Endodermal cell (in vitro differentiated cells): ENCODE results near the gene DLG2. TPM values are rescaled to one million over a fixed set of nuclear protein-coding genes. Genes with fewer than 3 reads are reported as not detected.
A peak's percentile ranks its signal among the peaks of the same experiment; 100 is the strongest.

Source experiments
- DNase-seq: peaks from one replicate; pipeline ENCODE4 v3.0.0-alpha.2; 2017
- H3K27ac ChIP-seq: 2 replicates; pipeline ENCODE4 v1.5.1; 2013; ENCODE audit warnings: mild to moderate bottlenecking, low read depth, low read length, moderate library complexity
- H3K27me3 ChIP-seq: 2 replicates; pipeline ENCODE4 v1.6.1; 2013; ENCODE audit warnings: mild to moderate bottlenecking, low read length, moderate library complexity; ENCODE audit not compliant: insufficient read depth, control insufficient read depth, poor library complexity, severe bottlenecking
- H3K36me3 ChIP-seq: 2 replicates; pipeline ENCODE4 v1.7.0; 2013; ENCODE audit warnings: mild to moderate bottlenecking, low read length, moderate library complexity; ENCODE audit not compliant: control insufficient read depth, insufficient read depth
- H3K4me1 ChIP-seq: one replicate; pipeline ENCODE4 v1.7.0; 2013; ENCODE audit warnings: low read length; ENCODE audit not compliant: control insufficient read depth, insufficient read depth
- H3K4me3 ChIP-seq: 2 replicates; pipeline ENCODE4 v1.5.1; 2013; ENCODE audit warnings: mild to moderate bottlenecking, low read length, moderate library complexity
- H3K9ac ChIP-seq: 2 replicates; pipeline ENCODE4 v1.6.1; 2013; ENCODE audit warnings: mild to moderate bottlenecking, low read length, moderate library complexity; ENCODE audit not compliant: poor library complexity, severe bottlenecking; ENCODE audit errors: extremely low read depth
- H3K9me3 ChIP-seq: 2 replicates; pipeline ENCODE4 v1.6.1; 2013; ENCODE audit warnings: mild to moderate bottlenecking, low read length, moderate library complexity; ENCODE audit not compliant: control insufficient read depth
- H3K27ac Mint-ChIP-seq: 2 replicates; pipeline ENCODE4 v1.8.0; 2020; ENCODE audit warnings: mixed read lengths
- H3K27me3 Mint-ChIP-seq: 2 replicates; pipeline ENCODE4 v1.8.0; 2021; ENCODE audit warnings: mild to moderate bottlenecking, mixed read lengths; ENCODE audit not compliant: insufficient read depth
- H3K36me3 Mint-ChIP-seq: 2 replicates; pipeline ENCODE4 v1.8.0; 2020; ENCODE audit warnings: low read depth, mixed read lengths
- H3K4me1 Mint-ChIP-seq: 2 replicates; pipeline ENCODE4 v1.8.0; 2020; ENCODE audit warnings: mixed read lengths
- H3K4me3 Mint-ChIP-seq: 2 replicates; pipeline ENCODE4 v1.8.0; 2020; ENCODE audit warnings: mild to moderate bottlenecking, moderate library complexity, mixed read lengths
- H3K9me3 Mint-ChIP-seq: 2 replicates; pipeline ENCODE4 v1.8.0; 2020; ENCODE audit warnings: mild to moderate bottlenecking, mixed read lengths
- WGBS, 2 experiments: methylation state at CpG; one replicate each; pipeline versions ENCODE4 v1.1.5 to v1.1.7; 2013; ENCODE audit warnings: missing lambda C conversion rate in 2 of 2, mixed read lengths in 1 of 2; ENCODE audit not compliant: insufficient coverage in 1 of 2, insufficient read length in 1 of 2; 5-methylcytosine and 5-hydroxymethylcytosine counted together
- total RNA-seq, 2 donors: library from RNA; stranded (reverse); fragmentation: NEBNext Ultra II Directional in 1 of 2; extraction: Animal tissue kit (Norgen Biotek cat#: 25700) in 1 of 2; gene quantifications; 2 replicates in 1 of 2; 3 replicates in 1 of 2; pipeline ENCODE4 v1.2.1, GENCODE V29; 2021
- TF ChIP-seq, protein P1 (sequence below): fragments of 200-600 bp; sonication (generic); conservative IDR thresholded peaks from 2 replicates; pipeline ENCODE4 v1.5.0; 2021; ENCODE audit warnings: antibody characterized with exemption, mild to moderate bottlenecking

The DLG2 gene
- total RNA-seq, 2 donors from 2014 or later = 9.6 to 10.6 TPM

DNA sequence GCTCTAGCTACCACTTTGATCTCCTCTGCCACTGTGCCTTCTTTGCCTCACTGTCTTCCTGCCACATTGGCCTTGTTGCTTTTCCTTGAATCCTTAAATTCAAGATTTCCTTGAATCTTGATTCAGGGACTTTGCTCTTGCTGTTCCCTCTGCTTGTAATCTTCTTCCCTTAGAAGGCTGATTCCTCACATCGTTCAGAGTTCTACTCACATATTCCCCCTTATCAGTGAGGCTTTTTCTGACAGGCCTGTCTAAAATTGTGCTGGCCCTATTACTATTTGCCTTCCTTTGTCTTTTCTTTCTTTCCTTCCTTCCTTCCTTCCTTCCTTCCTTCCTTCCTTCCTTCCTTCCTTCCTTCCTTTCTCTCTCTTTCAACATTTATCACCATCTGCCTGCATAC, 2134.1 kb downstream of the DLG2 start:
- Histone ChIP-seq H3K27me3 (no peaks in the 10 kb centered on the region), H3K36me3 (no peaks in the 10 kb centered on the region), H3K9ac (no peak overlapping the region), H3K4me3 (no peak overlapping the region), H3K4me1 (peaks cover 13% of the 10 kb centered on the region), H3K27ac (no peak overlapping the region), H3K9me3 (no peaks in the 10 kb centered on the region)
- DNase-seq = no peak
- H3K4me3 Mint-ChIP-seq = no peak overlapping the region
- no peaks in the 10 kb centered on the region for H3K9me3 Mint-ChIP-seq
- 91 to 98% methylated on average over 1 of the region's 1 CpG for WGBS, 2 experiments
- H3K27ac Mint-ChIP-seq = no peak overlapping the region
- TF ChIP-seq, protein P1, sequence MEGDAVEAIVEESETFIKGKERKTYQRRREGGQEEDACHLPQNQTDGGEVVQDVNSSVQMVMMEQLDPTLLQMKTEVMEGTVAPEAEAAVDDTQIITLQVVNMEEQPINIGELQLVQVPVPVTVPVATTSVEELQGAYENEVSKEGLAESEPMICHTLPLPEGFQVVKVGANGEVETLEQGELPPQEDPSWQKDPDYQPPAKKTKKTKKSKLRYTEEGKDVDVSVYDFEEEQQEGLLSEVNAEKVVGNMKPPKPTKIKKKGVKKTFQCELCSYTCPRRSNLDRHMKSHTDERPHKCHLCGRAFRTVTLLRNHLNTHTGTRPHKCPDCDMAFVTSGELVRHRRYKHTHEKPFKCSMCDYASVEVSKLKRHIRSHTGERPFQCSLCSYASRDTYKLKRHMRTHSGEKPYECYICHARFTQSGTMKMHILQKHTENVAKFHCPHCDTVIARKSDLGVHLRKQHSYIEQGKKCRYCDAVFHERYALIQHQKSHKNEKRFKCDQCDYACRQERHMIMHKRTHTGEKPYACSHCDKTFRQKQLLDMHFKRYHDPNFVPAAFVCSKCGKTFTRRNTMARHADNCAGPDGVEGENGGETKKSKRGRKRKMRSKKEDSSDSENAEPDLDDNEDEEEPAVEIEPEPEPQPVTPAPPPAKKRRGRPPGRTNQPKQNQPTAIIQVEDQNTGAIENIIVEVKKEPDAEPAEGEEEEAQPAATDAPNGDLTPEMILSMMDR = no peak
- no peaks in the 10 kb centered on the region for H3K36me3 Mint-ChIP-seq
- H3K27me3 Mint-ChIP-seq = no peaks in the 10 kb centered on the region
- H3K4me1 Mint-ChIP-seq = peaks cover 15% of the 10 kb centered on the region

DNA sequence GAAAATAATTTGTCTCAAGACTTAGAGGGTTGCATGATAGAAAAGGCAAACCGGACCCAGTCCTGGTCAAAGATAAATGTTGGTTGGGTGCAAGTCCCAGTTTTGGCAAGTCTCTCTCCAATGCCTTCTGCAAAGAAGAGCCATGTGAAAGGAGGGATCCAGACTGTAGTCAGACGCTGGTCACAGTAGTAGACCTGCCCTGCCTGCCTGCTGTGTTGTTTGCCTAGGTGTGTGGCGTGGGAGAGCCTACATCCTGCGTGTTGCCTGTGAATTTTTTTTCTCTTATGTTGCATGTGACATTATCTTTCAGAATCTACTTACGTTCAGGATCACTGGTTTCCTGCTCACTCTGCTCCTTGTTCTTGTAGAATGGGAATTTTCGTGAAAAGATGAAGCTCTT, 2143.3 kb downstream of the DLG2 start:
- no peak overlapping the region for H3K4me3 ChIP-seq
- no peak for DNase-seq
- Mint-ChIP-seq H3K9me3 (no peaks in the 10 kb centered on the region), H3K4me1 (peaks cover 25% of the 10 kb centered on the region), H3K27me3 (no peaks in the 10 kb centered on the region), H3K27ac (peak overlapping the region; percentile 2), H3K36me3 (no peaks in the 10 kb centered on the region), H3K4me3 (no peak overlapping the region)
- H3K9ac ChIP-seq = no peak overlapping the region
- H3K9me3 ChIP-seq = no peaks in the 10 kb centered on the region
- H3K4me1 ChIP-seq = peaks cover 6% of the 10 kb centered on the region
- no peak overlapping the region for H3K27ac ChIP-seq
- no peaks in the 10 kb centered on the region for H3K36me3 ChIP-seq
- TF ChIP-seq, protein P1 = no peak
- 89 to 92% methylated on average over 3 to 6 of the region's 6 CpGs for WGBS, 2 experiments
- no peaks in the 10 kb centered on the region for H3K27me3 ChIP-seq

DNA sequence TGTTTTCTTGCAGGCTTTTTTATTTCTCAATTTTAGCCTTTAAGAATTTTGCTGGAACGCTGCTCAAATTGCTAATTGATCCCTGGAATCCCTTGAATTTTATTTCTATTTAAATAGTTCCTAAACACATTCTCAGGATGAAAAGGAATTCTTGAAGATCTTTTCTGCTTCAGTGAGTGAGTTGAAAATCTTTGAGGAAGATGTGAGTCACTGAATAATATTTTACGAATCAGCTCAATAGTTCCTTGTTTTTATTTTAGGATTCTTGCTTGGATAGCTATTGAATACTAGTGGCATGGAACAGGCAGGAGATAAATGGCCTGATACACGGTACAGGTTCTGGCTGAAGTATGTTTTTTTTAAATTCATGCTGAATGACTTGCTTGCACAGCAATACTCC, 2146.3 kb downstream of the DLG2 start:
- no peaks in the 10 kb centered on the region for H3K9me3 Mint-ChIP-seq
- Histone ChIP-seq H3K9ac (no peak overlapping the region), H3K27me3 (no peaks in the 10 kb centered on the region), H3K9me3 (no peaks in the 10 kb centered on the region), H3K4me3 (no peak overlapping the region), H3K4me1 (peaks cover 6% of the 10 kb centered on the region), H3K36me3 (no peaks in the 10 kb centered on the region), H3K27ac (no peak overlapping the region)
- no peak overlapping the region for H3K4me3 Mint-ChIP-seq
- H3K4me1 Mint-ChIP-seq = peaks cover 25% of the 10 kb centered on the region
- H3K27me3 Mint-ChIP-seq = no peaks in the 10 kb centered on the region
- TF ChIP-seq, protein P1 = no peak
- H3K36me3 Mint-ChIP-seq = no peaks in the 10 kb centered on the region
- 88 to 91% methylated on average over 1 to 3 of the region's 3 CpGs for WGBS, 2 experiments
- DNase-seq = no peak
- no peak overlapping the region for H3K27ac Mint-ChIP-seq
